Activated naive CD8-positive, alpha-beta T cell treated with anti-CD3 and anti-CD28 coated beads for 36 hours (primary cell): ENCODE measurements around the gene TCP11X1. TPM values are rescaled to one million over a fixed set of nuclear protein-coding genes. Genes with fewer than 3 reads are reported as not detected.
"Not testable (repeated sequence)": the region's sequence is repeated elsewhere in the genome, so short reads cannot be mapped to it uniquely, and the experiment has no call there.

Source experiments
- DNase-seq: peaks from one replicate; pipeline ENCODE4 v3.0.0; 2021
- H3K27ac Mint-ChIP-seq: one replicate; pipeline ENCODE4 v1.8.0; 2022; ENCODE audit warnings: mild to moderate bottlenecking, moderate library complexity, mixed read lengths
- H3K27me3 Mint-ChIP-seq: one replicate; pipeline ENCODE4 v1.8.0; 2022; ENCODE audit warnings: mild to moderate bottlenecking, mixed read lengths
- H3K36me3 Mint-ChIP-seq: one replicate; pipeline ENCODE4 v1.8.0; 2021; ENCODE audit warnings: mild to moderate bottlenecking, mixed read lengths
- H3K4me1 Mint-ChIP-seq: one replicate; pipeline ENCODE4 v1.8.0; 2021; ENCODE audit warnings: mixed read lengths
- H3K4me3 Mint-ChIP-seq: one replicate; pipeline ENCODE4 v1.8.0; 2022; ENCODE audit warnings: mild to moderate bottlenecking, moderate library complexity, mixed read lengths
- H3K9me3 Mint-ChIP-seq: one replicate; pipeline ENCODE4 v1.8.0; 2022; ENCODE audit warnings: mixed read lengths
- total RNA-seq, 2 experiments: library from RNA; stranded (reverse); gene quantifications; one replicate each; pipeline ENCODE4 v1.2.3, GENCODE V29; 2021

TCP11X1 gene
- not detected for total RNA-seq

- H3K4me1 Mint-ChIP-seq, H3K36me3 Mint-ChIP-seq, H3K9me3 Mint-ChIP-seq, H3K27me3 Mint-ChIP-seq, DNase-seq, H3K27ac Mint-ChIP-seq, H3K4me3 Mint-ChIP-seq: not testable (repeated sequence)
Observed at GRCh38 chrX:102214986-102215385, at the start of gene TCP11X1. Gene TCP11X1, plus strand, starts transcription at chrX:102215301.

- no peak for DNase-seq
- H3K27me3 Mint-ChIP-seq, result no peaks in the 10 kb centered on the region
- H3K36me3 Mint-ChIP-seq, result no peaks in the 10 kb centered on the region
- H3K4me1 Mint-ChIP-seq, result no peaks in the 10 kb centered on the region
- no peak overlapping the region for H3K4me3 Mint-ChIP-seq
- H3K27ac Mint-ChIP-seq, result no peak overlapping the region
- H3K9me3 Mint-ChIP-seq, result peaks cover 5% of the 10 kb centered on the region
Observed at GRCh38 chrX:102185967-102186720, 29.0 kb upstream of the TCP11X1 start.

GRCh38 chrX:102207940-102208339 lies 7.2 kb upstream of the TCP11X1 start:
- not testable (repeated sequence) for H3K4me1 Mint-ChIP-seq, H3K27me3 Mint-ChIP-seq, H3K27ac Mint-ChIP-seq, H3K36me3 Mint-ChIP-seq, DNase-seq, H3K9me3 Mint-ChIP-seq, H3K4me3 Mint-ChIP-seq

GRCh38 chrX:102216497-102216896 lies 1.4 kb downstream of the TCP11X1 start:
- not testable (repeated sequence) for DNase-seq, H3K4me3 Mint-ChIP-seq, H3K27ac Mint-ChIP-seq, H3K27me3 Mint-ChIP-seq, H3K9me3 Mint-ChIP-seq, H3K36me3 Mint-ChIP-seq, H3K4me1 Mint-ChIP-seq

- DNase-seq, H3K4me3 Mint-ChIP-seq, H3K36me3 Mint-ChIP-seq, H3K9me3 Mint-ChIP-seq, H3K27me3 Mint-ChIP-seq, H3K27ac Mint-ChIP-seq, H3K4me1 Mint-ChIP-seq: not testable (repeated sequence)
Observed at GRCh38 chrX:102235678-102236077, 20.6 kb downstream of the TCP11X1 start.

- not testable (repeated sequence) for H3K4me1 Mint-ChIP-seq, H3K27me3 Mint-ChIP-seq, H3K36me3 Mint-ChIP-seq, DNase-seq, H3K9me3 Mint-ChIP-seq, H3K4me3 Mint-ChIP-seq, H3K27ac Mint-ChIP-seq
Observed at GRCh38 chrX:102240265-102240664, 25.2 kb downstream of the TCP11X1 start.

- not testable (repeated sequence) for H3K4me3 Mint-ChIP-seq, H3K9me3 Mint-ChIP-seq, H3K36me3 Mint-ChIP-seq, H3K4me1 Mint-ChIP-seq, H3K27ac Mint-ChIP-seq, DNase-seq, H3K27me3 Mint-ChIP-seq
Observed at GRCh38 chrX:102246893-102247292, 31.8 kb downstream of the TCP11X1 start, which contains the start of gene NXF2. Gene NXF2, plus strand, starts transcription at chrX:102247167. Its CDS starts 59,912 bp downstream, at chrX:102307079.

GRCh38 chrX:102272231-102272630 lies 57.1 kb downstream of the TCP11X1 start:
- H3K36me3 Mint-ChIP-seq, H3K4me1 Mint-ChIP-seq, H3K4me3 Mint-ChIP-seq, DNase-seq, H3K27ac Mint-ChIP-seq, H3K9me3 Mint-ChIP-seq, H3K27me3 Mint-ChIP-seq: not testable (repeated sequence)

Other genes starting within 250 kb of the TCP11X1 start
- under 1 TPM; 0.39 to 0.40 TPM for gene TCEAL2, start 89.6 kb upstream of the TCP11X1 start, total RNA-seq
- not detected for gene TCEAL6, start 72.8 kb upstream of the TCP11X1 start, total RNA-seq
- 1 to 10 TPM; 3.7 to 4.5 TPM for gene BEX5, start 59.3 kb upstream of the TCP11X1 start, total RNA-seq
- gene NXF2, start 31.9 kb downstream of the TCP11X1 start, total RNA-seq, result not detected
- gene NXF2B, start 224.7 kb downstream of the TCP11X1 start, total RNA-seq, result not detected